MV-4-11 (cell line): ENCODE results near the gene CDK5RAP2.
A peak's percentile ranks its signal among the peaks of the same experiment; 100 is the strongest.
"Not testable (repeated sequence)": the region's sequence is repeated elsewhere in the genome, so short reads cannot be mapped to it uniquely, and the experiment has no call there.

Experiments used
- DNase-seq: peaks from one replicate; lab custom pipeline; 2025; lab: John Stamatoyannopoulos, UW

The CDK5RAP2 gene

DNA sequence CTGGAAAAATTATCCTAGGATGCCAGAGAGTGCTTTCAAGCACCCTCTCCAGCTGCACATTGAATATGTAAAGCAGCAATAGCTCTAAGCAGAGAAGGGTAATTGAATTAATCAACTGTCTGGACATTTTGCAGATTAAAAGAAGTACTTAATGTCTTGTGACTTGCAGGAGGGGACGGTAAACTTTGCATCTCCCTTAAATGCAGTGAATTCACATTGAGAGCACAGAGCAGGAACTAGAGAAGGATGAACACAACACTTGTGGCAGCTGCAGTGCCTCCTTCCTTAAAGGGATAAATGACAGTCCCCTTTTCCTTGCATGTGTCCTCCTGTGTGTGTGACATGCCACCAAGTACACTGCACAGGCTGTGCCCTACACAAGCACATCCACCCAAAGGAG is 7.4 kb upstream of the CDK5RAP2 start:
- DNase-seq = peak; percentile 44

DNA sequence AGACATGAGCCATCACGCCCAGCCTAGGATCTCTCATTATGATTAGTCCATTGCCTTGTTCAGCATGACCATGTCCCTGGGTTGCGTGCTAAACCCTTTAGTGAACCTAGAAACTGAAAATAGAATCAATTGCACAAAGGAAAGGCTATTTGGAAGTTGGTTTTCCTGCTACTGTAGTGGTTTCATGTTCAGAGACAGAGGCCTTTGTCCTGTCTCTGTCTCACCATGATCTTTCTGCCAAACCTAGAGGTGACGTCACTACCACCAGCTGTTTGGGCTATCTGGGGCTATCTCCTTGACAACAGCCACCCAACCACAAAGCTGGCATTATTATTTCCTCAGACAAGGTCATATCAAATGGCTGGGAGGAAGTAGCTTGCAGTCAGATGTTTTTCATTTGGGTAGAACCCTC is 4.0 kb upstream of the CDK5RAP2 start:
- DNase-seq = peak; percentile 99

- no peak for DNase-seq
These were observed 572 bp downstream of the CDK5RAP2 start for GRCh38 chr9:120579139-120580050.

- DNase-seq = no peak
These were observed 5.5 kb downstream of the CDK5RAP2 start for GRCh38 chr9:120574473-120574872.

- DNase-seq = no peak
These were observed 7.5 kb downstream of the CDK5RAP2 start for GRCh38 chr9:120572472-120572871.

GRCh38 chr9:120571443-120572257 is 8.3 kb downstream of the CDK5RAP2 start:
- DNase-seq = no peak

- DNase-seq = no peak
These were observed 9.7 kb downstream of the CDK5RAP2 start for GRCh38 chr9:120570296-120570695.

DNA sequence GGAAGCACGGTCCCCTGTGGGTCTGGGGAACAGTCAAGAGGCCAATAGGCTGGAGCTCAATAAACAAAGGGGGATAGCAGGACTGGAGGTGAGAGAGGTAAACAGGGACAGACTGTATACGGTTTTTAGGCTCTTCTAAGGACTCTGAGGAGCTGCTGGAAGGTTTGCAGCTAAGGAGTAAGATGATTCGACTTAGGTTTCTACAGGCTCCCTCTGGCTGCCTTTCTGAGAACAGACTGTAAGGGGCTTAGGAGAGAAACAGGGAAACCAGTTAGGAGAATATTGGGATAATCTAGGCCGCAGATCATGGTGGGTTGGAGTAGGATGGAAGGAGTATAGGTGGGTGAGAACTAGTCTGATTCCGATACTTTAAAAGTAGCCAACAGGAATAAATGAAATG is 10.4 kb downstream of the CDK5RAP2 start:
- DNase-seq = no peak

GRCh38 chr9:120568816-120569215 is 11.2 kb downstream of the CDK5RAP2 start:
- DNase-seq = no peak

GRCh38 chr9:120567874-120568273 is 12.1 kb downstream of the CDK5RAP2 start:
- DNase-seq = no peak

GRCh38 chr9:120567081-120567480 is 12.9 kb downstream of the CDK5RAP2 start:
- no peak for DNase-seq

DNA sequence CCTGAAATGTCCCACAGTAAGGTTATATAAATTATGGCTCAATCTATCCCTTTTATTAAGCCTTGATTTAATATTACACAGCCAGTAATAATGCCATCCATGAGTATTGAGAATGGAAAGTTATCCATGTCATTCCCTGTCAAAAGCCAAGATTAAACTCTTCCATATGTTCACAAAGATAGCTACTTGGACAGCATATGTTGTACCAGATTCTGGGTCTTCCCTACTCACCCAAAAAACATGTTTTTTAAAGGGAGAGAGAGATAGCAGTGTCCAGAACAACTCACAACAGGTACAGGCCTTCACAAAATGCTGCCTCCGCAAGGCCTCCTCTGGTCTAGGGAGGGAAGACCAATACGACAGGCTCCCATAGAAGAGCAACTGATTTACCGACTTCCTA is 15.4 kb downstream of the CDK5RAP2 start:
- DNase-seq = no peak

- peak; percentile 6 for DNase-seq
These were observed 17.0 kb downstream of the CDK5RAP2 start for GRCh38 chr9:120562861-120563443.

DNA sequence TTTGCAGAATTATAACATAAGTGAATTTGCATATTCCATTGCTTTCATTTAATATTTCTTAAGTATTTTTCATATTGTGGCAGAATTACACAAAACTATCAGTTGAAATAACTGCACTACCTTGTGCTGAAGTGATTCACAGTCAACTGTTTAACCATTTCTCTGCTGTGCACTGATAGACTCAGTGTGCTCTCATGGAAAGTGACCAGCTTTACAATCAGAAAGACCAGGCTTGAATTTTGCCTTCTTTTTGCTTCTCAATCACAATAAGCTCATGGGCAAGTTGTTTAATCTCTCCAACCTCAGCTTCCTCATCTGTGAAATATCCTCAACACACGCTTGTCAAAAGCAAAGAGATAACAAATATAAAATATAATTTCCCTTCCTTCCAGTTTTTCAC is 18.3 kb downstream of the CDK5RAP2 start:
- peak; percentile 39 for DNase-seq

DNA sequence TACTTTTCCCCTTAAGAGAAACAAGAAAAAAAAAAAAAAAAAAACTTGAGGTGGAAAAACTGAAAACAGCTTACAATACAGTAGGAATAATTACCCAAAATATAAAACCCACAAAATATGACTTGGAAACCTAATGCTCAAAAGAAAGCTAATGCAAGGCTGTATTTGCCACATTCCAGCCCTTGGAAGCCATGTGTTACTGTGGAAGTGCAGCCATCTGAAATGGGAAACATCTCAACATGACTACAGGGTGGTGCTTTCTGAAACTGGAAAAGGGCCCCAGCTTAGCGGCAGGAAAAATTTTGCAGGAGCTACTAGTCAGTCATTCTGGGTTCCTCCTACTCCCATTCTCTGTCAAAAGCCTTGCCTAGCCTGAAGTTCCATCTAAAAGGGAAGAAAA is 20.4 kb downstream of the CDK5RAP2 start:
- DNase-seq = no peak

DNA sequence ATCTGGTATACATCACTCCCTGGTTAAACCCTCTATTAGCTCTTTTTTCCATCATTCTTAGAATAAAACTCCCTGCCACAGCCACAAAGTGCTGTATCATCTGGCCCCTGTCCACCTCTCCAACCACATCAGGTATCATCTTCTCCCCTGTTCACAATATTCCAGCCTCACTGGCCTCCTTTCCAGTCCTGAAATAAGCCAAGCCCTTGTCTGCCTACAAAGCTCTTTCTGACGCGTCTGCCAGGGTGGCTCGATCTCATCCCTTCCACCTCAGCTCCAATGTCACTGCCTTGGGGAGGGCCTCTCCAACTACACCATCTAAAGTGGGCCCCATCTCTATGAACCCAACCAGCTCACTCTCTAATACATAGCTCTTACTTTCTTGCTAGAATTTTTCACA is 21.5 kb downstream of the CDK5RAP2 start:
- no peak for DNase-seq

- no peak for DNase-seq
These were observed 22.8 kb downstream of the CDK5RAP2 start for GRCh38 chr9:120557205-120557604.

- DNase-seq = no peak
These were observed 23.2 kb downstream of the CDK5RAP2 start for GRCh38 chr9:120556775-120557174.

GRCh38 chr9:120555839-120556238 is 24.1 kb downstream of the CDK5RAP2 start:
- DNase-seq = peak; percentile 92

GRCh38 chr9:120552210-120552704 is 27.7 kb downstream of the CDK5RAP2 start:
- not testable (repeated sequence) for DNase-seq

- DNase-seq = no peak
These were observed 34.0 kb downstream of the CDK5RAP2 start for GRCh38 chr9:120545701-120546550.
